ENCODE measurements around the gene DPYSL5.
"Not testable (repeated sequence)": the region's sequence is repeated elsewhere in the genome, so short reads cannot be mapped to it uniquely, and the experiment has no call there.

The DPYSL5 gene

DNA sequence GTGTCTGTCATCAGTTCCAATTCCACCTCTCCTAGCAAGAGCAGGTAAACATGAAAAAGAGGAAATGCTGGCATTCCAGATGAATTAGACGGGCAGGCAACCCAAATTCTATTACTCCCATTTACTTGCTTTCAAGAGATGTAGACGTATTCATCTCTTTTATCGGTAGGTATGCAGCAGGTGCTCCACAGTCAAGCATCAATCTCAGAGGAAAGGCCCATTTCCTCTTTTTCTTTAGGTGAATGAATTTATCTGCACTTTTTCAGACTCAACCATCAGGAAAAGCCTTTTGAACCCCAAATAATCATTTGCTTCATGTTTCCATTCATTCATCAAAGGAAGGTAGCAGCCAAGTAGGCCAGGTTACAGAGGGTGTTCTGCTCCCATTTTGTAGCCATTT is 27.9 kb downstream of the DPYSL5 start:
- no peak for FAIRE-seq

DNA sequence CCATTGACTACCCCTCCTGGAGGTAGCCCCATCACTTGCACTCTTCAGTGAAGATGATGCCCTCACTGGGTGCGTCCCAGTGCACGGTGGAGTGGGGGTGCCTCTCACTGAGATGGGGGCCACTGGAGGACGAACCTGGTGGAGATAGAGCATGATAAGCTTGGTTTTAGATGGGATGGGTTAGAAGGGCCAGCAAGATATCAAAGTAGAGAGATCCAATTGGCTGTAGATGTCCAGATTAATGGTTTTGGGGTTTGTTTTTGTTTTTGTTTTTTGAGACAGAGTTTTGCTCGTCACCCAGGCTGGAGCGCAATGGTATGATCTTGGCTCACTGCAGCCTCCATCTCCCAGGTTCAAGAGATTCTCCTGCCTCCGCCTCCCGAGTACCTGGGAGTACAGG is 28.3 kb downstream of the DPYSL5 start:
- FAIRE-seq = no peak

DNA sequence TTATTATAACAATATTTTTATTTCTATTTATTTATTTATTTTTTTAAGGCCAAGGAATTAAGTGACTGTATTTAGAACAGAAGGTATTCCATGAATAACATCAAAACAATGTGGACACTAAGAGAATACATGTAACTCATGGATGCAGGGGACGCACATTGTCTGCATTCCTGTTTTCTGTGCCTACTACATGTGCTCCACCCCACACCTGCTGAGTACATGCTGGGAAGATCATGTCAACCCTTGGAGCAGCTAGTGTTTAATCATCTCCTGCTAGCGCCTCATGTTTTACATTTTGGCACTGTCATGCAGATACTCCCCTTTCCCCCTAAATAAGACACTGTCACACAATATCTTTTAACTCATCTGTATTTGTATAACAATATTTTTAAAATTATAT is 29.3 kb downstream of the DPYSL5 start:
- no peak for FAIRE-seq

DNA sequence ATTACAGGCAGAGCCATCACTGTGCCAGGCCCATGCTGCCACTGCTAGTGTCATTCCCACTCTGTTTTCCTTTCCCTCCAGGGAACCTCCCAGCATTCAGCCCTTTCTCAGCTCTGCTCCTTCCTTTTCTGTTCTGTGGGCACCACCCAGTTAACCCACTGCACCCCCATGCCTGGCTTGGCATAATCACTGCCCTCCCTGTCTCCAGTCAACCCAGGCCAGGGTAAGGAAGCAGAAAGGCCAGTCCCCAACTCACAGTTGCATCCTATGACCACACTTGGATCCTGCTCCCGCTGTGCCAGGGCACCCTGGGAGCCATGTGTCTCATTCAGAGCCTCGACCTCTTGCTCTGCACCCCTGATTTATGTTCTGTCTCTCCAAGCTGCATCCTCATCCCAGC is 32.2 kb downstream of the DPYSL5 start:
- FAIRE-seq = no peak

DNA sequence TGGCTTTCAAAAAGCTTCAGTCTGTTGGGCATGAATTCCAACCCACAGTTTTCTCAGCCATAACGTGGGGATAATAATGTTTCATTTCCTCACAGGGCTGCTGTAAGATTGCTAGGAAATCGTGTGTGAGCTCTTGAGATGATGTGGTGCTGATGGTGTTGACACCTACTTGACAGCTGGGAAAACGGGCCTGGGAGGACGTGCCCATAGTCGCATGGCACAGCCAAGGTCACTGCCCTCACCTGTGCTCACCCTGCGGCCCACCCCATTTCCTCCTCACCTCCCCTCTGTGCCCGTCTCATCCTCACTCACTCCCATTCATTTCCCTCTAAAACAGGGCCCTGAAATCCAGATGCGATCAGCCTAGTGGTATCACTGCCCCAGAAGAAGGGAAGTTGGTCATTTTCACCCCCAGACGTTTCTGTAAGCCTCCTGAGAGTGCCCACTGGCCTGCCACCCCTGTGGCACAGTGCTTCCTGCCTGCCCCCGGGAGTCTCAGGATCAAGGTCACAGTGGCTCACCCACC is 33.0 kb downstream of the DPYSL5 start:
- no peak for FAIRE-seq

DNA sequence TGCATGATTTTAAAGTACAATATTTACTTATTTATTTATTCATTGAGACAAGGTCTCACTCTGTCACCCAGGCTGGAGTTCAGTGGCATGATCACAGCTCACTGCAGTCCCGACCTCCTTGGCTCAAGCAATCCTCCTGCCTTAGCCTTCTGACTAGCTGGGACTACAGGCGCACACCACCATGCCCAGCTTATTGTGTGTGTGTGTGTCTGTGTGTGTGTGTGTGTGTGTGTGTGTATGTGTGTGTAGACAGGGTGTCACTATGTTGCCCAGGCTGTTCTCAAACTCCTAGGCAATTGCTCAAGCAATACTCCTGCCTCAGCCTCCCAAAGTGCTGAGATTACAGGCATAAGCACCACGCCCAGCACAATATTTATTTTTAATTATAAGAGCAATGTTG is 34.3 kb downstream of the DPYSL5 start:
- not testable (repeated sequence) for FAIRE-seq

DNA sequence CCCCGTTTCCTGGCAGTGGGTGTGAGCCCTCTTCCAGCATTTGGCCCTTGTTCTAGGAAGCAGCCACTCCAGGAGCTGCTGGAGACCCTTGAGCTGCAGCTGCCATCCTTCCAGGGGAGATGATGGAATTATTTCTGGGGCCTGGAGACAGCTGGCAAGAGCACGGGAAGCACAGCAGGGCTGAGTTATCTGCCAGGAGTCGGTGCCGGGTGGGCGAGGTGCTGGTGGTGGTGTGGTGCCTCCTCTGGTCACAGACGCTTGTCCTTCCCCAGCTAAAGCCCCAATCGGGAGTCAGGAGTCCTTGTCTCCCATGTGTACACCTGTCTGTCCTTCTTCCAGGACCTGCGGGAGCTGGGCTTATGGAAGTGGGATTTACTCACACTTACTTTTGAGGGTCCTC is 36.0 kb downstream of the DPYSL5 start:
- no peak for FAIRE-seq

DNA sequence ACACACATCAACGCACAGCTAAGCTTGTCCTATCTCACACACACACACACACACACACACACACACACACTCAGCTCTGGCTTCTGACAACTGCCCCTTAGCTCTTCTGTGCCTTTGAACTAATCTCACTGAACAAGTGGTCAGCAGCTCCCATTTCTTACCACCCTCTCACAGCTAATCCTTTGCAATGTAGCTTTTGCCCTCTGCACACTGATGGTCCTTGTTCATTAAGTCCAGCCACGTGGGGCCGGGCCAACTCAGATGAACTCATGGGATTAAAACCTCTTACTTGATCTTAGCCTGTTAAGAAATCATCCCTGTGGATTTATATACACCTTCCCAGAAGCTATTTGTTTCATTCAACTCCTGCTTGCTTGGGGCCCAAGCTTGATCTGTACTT is 36.6 kb downstream of the DPYSL5 start:
- no peak for FAIRE-seq

DNA sequence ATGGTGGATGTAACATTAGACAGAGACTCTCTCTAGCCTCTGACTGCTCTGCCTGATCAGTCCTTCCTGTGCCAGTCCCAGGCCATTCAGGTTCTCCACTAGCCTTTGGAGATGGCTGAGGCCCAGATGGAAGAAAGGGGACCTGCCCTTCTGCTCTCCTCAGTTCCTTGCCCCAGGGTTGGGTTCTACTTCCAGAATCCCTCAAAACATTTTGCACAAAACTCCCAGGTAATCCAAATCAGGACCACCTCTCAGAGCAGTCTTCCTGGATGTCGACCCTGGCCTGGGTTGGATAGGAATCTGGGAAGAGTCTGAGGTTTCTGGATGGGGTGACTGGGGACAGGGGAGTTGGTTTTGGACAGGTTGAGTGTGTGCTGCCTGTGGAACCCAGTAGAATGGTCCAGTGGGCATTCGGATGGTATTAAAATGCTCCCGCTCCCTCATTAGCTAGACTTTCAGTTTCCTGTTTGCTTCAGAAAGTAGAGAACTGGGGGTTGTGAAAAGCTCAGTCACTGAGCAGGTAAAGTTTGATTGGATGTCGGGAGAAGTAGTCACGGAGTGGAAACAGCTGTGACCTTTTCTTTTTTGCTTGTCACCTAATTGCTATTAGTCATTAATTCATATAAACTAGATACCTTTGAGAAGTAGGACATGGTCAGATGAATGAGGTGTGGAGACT is 37.9 kb downstream of the DPYSL5 start:
- no peak for FAIRE-seq

DNA sequence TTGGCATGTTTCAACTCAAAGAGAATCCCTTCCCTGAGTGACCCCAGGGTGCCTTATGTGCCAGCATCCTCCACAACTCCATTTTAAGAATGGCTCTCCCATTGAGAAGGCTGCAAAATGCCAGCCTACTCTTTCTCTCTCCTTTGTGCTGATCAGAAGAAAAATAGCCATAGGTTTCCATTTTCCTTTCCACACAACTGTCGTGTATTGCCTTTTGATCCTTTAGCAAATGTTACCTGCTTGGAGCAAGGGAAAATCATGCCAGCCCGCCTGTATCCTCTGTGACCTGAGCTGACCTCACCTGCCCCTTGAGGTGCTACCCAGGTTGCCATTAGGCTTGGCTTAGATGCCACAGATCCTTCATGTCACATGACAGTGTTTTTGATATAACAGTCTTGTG is 38.8 kb downstream of the DPYSL5 start:
- FAIRE-seq = no peak

DNA sequence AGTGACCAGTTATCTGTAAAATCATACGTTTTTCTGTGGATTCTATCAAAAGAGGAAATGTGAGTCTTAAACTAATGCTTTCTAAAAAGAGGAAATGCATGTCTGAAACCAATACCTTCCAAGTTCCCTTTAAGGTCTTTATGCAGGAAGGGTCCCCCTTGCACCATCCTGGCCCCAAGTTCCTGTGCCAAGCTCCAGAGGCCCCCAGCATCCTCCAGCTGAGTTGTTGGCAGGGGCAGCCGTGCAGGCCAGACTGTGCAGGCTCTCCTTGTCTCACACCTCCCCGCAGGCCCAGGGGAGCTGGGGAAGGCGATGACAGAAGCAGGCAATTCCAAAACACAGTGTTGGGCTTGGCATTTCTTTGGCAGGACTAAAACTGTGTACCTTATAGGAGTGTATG is 39.2 kb downstream of the DPYSL5 start:
- no peak for FAIRE-seq

DNA sequence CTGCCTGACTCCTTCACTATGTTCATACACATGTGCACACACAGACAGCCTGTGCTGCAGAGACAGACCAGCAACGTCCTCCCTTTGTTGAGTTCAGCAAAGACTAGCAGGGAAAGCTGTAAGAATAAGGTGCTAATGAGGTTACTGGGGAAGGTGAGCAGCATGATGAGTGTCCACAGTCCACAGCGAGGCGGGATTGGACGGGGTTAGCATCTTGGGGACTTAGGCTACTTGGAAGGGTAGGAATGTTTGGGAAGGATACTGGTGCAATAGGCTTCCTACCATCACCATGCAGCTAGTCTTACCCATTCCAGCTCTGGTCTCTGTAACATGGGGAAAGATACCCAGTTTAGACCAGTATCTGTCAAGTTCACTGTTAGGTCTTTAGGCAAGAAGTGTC is 41.9 kb downstream of the DPYSL5 start:
- no peak for FAIRE-seq

DNA sequence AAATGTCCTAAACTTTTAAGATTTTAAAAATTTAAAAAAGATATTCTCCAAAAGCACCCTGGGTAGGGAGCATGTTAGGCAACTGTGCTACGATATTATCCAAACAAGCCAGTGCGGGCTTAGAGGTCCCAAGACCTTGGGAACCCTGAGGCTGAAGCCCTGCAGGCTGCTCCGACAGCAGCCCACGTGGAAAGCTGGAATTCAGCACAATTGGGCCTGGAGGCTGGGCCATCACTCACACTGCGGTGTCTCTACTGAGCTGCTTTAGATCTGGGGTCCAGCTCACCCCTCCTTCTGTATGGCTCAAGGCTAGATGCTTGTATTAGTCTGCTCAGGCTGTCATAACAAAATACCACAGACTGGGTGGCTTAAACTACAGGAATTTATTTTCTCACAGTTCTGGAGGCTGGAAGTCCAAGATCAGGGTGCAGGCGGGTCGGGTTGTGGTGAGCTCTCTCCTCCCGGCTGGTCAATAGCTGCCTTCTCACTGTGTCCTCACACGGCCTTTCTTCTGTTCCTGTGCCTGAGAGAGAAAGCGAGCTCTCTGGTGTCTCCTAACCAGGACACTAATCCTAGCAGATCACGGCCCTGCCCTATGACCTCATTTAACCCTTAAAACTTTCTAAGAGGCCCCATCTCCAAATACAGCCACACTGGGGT is 42.5 kb downstream of the DPYSL5 start:
- FAIRE-seq = no peak

DNA sequence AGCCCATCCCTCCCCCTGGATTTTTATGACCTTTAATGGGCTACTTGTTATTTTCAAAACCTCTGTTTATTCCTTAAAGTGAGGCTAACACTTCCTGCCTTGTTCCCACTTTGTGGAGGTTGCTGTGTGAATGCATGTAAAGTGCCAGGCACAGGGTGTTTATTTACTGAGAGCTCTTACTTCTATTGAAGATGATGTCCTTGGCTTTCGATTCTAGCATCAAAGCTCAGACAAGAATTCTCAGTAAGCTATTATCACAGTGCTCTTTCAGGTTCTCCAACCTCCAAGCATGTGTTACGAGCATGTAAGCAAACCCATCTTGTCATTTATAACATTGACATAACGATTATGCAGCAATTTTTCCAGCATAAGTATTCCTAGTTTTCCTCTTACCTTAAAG is 44.2 kb downstream of the DPYSL5 start:
- no peak for FAIRE-seq

DNA sequence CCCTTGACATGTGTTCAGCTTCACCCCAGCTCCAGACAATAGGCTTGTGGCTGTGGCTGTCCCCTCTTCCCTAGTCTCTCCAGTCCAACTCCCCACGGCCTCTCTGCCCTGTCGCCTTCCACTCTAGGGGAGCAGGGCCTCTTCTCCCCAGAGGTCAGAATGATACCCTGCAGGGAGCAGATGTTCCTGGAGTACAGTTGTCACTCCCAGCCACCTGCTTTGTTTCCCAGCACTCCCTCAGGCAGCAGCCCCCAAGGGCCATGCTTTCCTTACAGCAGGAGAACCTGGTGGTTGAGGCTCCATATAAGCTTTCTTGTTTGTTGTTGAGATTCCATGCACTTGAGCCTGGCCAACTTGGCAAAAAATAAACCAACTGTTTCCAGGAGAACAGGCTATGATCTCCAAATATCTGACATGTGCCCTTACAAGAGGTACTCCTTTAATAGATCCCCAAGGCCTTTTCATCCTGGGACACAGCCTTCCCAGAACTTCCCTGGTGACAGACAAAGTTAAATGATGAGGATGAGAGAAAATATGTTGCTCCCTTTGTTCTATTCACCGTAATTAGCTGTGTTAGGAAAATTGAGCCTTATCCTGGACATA is 45.1 kb downstream of the DPYSL5 start:
- no peak for FAIRE-seq

DNA sequence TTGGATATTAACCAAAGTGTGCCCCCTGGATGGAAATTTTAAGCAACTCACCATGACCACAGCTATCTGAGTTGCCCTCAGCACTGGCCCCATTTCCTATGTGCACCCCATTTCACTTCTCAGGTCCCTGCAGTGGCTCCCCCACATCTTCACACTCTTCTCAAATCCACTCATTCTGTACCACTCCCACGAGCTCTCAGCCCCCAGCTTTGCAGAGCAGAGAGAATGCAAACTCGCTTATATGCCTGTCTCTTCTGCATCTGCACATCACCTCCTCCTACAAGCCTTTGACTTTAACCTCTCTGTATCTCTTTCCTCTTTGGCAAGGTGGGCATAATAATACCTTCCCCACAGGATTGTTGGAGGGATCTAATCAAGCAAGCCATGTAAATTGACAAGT is 46.2 kb downstream of the DPYSL5 start:
- FAIRE-seq = no peak

DNA sequence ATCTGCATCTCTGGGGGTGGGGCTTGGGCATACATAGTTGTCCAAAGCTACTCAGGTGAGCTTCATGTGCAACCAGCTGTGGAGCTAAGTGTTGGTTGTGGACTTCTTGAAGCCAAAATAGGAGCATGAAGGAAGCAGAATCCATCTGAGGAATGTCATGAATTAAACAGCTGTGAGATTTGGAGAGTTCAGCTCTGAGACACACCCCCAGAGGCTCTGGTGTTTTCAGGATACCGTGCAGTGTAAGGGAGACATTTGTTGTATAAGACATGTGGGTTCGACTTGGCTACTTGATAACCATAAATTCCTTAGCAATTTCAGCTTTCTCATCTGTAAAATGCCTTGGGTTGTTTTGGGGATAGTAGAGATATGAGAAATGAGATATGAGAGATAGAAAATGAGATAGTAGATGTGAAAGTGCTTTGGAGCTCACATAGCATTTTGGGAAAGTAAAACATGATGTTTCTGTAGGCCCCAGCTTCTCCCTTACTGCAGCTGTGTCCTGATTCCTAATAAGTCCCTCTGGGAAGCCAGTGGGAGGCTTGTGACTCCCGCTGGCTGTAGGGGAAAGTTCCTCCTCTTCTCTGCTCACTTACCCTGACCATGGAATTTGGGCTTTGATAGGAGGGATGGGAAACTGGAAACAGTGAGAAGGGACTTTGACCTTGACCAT is 50.0 kb downstream of the DPYSL5 start:
- FAIRE-seq = no peak

DNA sequence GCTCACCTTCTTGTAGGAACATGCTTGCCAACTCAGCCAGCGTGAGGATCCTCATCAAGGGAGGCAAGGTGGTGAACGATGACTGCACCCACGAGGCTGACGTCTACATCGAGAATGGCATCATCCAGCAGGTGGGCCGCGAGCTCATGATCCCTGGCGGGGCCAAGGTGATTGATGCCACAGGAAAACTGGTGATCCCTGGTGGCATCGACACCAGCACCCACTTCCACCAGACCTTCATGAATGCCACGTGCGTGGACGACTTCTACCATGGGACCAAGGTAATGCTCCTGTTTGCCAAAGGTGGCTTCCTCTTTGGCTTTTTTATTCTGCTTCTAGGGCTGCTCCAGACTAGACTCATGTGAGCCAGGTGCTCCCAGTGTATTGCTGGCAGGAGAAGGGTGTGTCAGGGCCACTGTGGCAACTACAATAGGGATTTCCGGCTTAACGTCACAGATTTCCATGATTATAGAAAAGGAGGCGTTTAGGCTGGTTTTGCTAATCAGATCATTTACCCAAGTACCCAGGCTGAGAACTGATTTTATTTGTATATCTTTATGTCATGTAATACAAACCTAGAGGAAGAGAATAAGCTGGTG is 50.6 kb downstream of the DPYSL5 start:
- FAIRE-seq = no peak

DNA sequence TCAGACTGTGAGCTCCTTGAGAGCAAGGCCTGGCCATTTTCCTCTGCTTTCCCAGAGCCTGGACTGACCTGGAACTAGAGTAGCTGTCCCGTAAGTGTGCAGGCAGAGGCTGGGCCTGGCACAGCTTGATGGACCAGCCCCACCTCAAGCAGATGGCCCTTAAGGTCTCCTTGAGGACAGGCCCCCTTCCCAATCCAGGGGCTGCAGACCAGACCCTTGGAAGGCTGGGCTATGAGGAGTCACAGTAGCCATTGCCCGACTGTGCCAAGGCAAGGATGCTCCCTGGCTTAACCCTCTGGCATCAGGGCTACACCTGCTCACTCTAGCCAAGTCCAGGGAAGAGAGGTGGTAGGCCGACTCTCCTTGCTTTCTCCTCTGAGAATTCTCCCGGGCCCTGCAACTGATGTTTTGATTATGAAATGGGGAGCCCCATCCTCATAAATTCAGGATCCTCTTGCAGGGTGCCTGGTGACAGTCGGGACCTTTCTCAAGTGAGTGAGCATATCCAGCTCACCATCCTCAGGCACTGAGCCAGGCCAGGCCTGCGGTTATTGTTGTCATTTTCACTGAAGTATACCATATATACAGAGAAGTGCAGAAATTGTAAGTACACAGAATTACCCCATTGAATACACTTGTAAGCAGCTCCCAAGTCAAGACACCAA is 51.7 kb downstream of the DPYSL5 start:
- FAIRE-seq = no peak

DNA sequence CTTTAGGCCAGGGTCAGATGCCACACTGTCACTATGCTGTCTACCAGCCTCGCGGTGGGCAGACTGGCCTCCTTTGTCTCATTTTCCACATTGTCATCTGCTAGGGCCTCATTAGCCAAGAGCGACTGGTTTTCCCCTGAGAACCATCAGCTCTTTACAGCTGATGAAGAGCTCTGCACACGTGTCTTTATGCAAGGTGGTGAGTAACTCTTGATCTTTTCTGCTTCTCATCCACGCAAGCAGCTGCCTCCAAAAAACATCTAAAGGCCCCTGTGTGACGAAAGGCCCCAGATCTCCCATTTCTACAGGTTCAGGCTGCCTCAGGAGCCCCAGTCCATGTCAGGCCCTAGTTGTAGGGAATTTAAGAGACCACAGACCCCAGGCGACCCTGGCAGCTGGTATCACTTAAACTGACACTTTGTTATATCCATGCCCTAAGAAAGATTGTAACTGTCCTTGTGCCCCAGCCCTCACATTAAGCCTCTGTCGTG is 52.9 kb downstream of the DPYSL5 start:
- no peak for FAIRE-seq

DNA sequence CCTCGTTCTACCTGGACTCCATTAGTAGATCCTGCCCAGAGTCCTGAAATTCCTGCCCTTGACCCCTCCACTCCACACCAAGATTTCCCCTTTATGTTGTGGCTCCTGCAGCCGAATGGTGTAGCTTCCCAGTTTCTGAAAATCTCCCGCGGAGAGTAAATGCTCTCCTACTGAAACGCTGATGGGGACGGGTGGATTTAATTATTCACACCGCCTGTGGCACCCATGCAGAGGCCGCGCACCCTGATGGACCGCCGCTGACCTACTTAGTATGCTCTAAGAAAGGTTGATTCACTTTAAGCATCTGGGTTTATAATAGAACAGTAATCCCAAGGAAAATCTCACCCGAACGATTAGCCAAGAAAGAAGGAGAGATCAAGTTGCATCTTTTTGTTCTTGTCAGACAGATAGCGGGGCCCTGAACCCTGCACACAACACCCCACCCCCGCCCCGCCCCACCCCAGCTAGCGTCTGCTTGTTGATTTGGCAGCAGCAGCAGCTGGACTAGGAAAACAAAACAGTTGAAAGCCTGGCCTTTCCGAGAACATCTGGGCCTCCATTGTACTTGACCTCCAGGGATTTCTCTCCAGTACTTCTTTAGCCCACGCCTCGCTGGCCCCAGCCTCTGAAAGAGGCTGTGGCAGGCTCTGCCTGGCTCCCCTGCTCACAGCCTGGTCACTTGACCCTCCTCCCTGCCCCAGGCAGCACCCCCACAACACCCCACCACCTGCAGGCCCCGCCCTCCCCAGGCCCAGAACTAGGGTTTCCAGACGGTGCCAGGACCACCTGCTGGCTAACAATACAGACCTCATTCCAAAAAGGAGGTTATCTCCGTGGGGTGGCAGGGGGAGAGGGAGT is 53.6 kb downstream of the DPYSL5 start:
- no peak for FAIRE-seq

DNA sequence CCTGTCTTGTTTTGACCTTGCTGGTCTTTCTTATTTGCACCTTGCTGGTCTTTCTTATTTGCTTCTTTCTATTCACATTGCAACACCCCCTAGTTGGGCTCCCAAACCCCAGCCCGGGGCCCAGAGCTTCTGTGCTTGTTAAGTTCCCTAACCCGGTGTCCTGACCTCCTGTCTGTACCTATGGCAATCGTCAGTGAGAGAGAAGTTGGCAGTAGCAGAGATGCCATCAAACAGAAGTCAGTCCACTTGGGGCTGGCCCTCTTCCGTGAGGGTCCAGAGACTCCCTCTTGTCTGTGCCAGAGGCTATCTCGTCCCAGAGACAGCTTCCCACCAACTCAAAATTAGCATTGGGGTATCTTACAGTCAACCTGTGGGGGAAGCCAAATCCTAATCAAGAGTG is 55.7 kb downstream of the DPYSL5 start:
- FAIRE-seq = no peak
